Hepatocyte (in vitro differentiated cells): ENCODE data around the gene SERPINH1.

Experiments used
- EZH2 ChIP-seq: fragments of 200-600 bp; sonication (generic); IDR thresholded peaks from 2 replicates; pipeline ENCODE4 v1.6.1; 2016; ENCODE audit warnings: antibody characterized with exemption, mild to moderate bottlenecking, borderline replicate concordance
- EZH2phosphoT487 ChIP-seq: fragments of 200-600 bp; sonication (generic); IDR thresholded peaks from one replicate; pipeline ENCODE4 v1.6.1; 2018; ENCODE audit warnings: antibody characterized with exemption, mild to moderate bottlenecking, low read depth, moderate library complexity; ENCODE audit not compliant: unreplicated experiment, severe bottlenecking
- TF ChIP-seq, protein P1 (sequence below): fragments of 200-600 bp; sonication (generic); IDR thresholded peaks from 2 replicates; pipeline ENCODE4 v1.5.1; 2016; ENCODE audit warnings: antibody characterized with exemption, mild to moderate bottlenecking; ENCODE audit not compliant: poor library complexity

DNA sequence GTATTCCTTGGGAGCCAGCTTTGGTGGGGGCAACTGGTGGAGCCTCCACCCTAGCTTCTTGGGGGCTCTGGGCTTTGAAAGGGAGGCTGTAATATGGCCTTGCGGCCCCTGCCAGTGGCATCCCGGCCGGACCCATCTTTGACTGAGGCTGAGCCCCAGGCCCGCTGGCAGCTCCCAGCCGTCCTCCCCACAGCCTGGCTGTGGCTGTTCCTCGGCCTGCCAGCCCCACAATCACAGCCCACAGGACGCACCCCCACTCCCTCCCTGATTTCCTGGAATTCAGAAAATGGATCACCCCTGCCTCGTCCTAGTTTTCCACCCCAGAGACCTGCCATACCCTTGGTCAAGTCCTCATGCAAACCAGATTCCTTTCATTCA, 23.2 kb downstream of the SERPINH1 start:
- TF ChIP-seq, protein P1, sequence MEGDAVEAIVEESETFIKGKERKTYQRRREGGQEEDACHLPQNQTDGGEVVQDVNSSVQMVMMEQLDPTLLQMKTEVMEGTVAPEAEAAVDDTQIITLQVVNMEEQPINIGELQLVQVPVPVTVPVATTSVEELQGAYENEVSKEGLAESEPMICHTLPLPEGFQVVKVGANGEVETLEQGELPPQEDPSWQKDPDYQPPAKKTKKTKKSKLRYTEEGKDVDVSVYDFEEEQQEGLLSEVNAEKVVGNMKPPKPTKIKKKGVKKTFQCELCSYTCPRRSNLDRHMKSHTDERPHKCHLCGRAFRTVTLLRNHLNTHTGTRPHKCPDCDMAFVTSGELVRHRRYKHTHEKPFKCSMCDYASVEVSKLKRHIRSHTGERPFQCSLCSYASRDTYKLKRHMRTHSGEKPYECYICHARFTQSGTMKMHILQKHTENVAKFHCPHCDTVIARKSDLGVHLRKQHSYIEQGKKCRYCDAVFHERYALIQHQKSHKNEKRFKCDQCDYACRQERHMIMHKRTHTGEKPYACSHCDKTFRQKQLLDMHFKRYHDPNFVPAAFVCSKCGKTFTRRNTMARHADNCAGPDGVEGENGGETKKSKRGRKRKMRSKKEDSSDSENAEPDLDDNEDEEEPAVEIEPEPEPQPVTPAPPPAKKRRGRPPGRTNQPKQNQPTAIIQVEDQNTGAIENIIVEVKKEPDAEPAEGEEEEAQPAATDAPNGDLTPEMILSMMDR, result no peak
- TF ChIP-seq EZH2, result no peak
- TF ChIP-seq EZH2phosphoT487, result no peak
